NB4 (cell line): ENCODE measurements around the gene AKR1C1.

Experiments
- DNase-seq: peaks from one replicate; pipeline ENCODE4 v3.0.0; 2010; ENCODE audit warnings: low read depth
- H3K4me3 ChIP-seq: one replicate; pipeline ENCODE4 v1.5.1; 2011; ENCODE audit warnings: mild to moderate bottlenecking, low read depth, low read length, moderate library complexity
- MYC ChIP-seq: IDR thresholded peaks from 2 replicates; pipeline ENCODE4 v1.6.1; 2011; ENCODE audit warnings: low read depth, low read length
- POLR2A ChIP-seq: IDR thresholded peaks from 2 replicates; pipeline ENCODE4 v1.6.1; 2011; ENCODE audit warnings: mild to moderate bottlenecking; ENCODE audit not compliant: insufficient read length; ENCODE audit errors: extremely low read depth
- TF ChIP-seq, protein P1 (sequence below): IDR thresholded peaks from one replicate; pipeline ENCODE4 v1.5.1; 2012; ENCODE audit warnings: low read depth, low read length
- TF ChIP-seq, protein P2 (sequence below): IDR thresholded peaks from 2 replicates; pipeline ENCODE4 v1.6.1; 2011; ENCODE audit warnings: low read depth, low read length

Gene AKR1C1

DNA sequence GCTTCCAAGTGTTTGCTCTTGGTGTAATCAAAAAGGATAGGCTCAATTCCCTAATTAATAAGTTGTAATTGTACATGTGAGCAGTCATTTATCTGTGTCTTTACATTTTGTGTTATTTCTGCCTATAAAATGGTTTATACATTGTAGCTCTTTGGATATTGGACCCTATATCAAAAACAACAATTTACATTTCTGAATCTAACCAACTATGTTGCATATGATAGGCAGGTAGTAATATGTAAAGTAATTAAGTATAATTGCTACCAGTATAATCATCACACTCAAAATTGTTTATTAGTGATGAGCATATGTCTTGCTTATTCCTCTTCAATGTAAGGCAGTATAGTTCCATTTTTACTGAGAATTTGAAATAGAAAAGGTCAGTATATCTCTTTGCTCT is 13.8 kb downstream of the AKR1C1 start:
- DNase-seq = no peak
- H3K4me3 ChIP-seq = no peak overlapping the region
- TF ChIP-seq POLR2A = no peak
- TF ChIP-seq, protein P1, sequence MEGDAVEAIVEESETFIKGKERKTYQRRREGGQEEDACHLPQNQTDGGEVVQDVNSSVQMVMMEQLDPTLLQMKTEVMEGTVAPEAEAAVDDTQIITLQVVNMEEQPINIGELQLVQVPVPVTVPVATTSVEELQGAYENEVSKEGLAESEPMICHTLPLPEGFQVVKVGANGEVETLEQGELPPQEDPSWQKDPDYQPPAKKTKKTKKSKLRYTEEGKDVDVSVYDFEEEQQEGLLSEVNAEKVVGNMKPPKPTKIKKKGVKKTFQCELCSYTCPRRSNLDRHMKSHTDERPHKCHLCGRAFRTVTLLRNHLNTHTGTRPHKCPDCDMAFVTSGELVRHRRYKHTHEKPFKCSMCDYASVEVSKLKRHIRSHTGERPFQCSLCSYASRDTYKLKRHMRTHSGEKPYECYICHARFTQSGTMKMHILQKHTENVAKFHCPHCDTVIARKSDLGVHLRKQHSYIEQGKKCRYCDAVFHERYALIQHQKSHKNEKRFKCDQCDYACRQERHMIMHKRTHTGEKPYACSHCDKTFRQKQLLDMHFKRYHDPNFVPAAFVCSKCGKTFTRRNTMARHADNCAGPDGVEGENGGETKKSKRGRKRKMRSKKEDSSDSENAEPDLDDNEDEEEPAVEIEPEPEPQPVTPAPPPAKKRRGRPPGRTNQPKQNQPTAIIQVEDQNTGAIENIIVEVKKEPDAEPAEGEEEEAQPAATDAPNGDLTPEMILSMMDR = no peak
- TF ChIP-seq, protein P2, sequence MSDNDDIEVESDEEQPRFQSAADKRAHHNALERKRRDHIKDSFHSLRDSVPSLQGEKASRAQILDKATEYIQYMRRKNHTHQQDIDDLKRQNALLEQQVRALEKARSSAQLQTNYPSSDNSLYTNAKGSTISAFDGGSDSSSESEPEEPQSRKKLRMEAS = no peak
- no peak for TF ChIP-seq MYC

DNA sequence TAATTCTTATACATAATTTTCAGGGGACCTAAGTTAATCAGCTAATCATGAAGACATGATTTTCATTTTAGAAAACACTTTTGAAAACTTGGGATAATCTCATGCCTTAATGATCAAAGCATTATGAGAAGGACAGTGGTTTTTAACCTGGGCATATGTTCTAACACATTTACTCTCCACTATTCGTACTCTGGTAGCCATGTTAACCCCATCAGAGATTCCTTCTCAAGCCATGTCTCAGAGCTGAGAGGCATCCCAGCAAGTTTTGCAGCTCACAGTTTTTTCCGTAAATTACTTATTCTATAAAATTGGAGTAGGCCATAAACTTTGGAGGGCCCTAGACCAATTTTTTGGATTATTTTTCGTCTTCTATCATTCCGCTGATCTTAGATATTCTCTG is 15.7 kb downstream of the AKR1C1 start:
- no peak for DNase-seq
- TF ChIP-seq, protein P1 = no peak
- TF ChIP-seq MYC (no peak), POLR2A (no peak)
- TF ChIP-seq, protein P2 = no peak
- H3K4me3 ChIP-seq = no peak overlapping the region

DNA sequence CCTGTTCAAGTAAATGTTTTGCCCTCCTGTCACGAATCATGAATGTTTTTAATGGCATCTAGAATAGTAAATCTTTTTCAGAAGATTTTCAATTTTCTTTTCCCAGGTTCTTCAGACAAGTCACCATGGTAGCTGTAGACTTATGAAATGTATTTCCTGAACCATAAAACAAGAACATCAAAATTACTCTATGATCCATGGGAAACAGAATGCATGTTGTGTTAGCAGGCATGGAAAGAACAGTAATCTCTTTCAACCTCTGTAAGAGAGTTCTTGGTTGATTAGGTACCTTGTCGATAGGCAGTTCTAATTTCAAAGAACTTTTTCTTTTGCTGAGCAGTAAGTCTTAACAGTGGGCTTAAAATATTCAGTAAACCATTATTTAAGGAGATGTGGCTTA is 17.6 kb downstream of the AKR1C1 start:
- TF ChIP-seq, protein P2 = no peak
- TF ChIP-seq POLR2A (no peak), MYC (no peak)
- TF ChIP-seq, protein P1 = no peak
- DNase-seq = no peak

DNA sequence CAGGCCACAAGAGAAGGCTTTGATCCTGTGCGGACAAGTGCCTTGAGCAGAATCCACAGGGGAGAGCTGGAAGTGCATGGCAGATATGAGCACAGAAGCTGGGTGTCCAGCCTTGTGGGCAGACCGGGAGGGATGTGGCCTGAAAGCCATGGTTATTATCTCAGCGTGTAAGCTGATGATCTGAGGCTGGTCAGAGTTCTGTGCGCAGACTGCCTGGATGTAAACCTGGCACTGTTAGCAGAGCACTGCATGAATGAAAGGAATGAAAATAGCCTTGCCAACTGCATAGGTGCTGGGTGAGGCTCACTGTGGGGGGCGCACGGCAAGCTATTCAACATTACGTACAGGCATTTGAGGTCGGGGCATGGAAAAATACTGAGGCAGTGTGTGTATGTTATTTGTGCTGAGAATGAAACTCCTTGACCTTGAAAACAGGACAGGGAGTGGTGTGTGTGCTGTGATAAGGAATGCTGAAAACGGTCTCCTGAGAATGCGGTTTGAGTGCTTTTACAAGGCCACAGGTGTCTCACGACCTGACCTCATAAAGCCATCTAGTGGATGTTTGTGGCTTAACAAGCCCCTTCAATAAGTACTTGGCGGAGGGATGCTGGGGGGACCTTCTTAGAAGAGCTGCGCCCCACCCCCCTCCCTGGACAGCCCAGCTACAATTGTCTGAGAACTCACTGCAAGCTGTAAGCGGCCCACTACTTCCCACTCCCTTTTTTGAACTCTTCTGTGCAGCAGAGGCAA is 18.7 kb downstream of the AKR1C1 start:
- H3K4me3 ChIP-seq = no peak overlapping the region
- peak; percentile 19 for DNase-seq
- TF ChIP-seq POLR2A (no peak), MYC (no peak)
- TF ChIP-seq, protein P2 = no peak
- TF ChIP-seq, protein P1 = peak; percentile 16

More for the DNA sequence above, 17.6 kb downstream of the AKR1C1 start:
- no peak overlapping the region for H3K4me3 ChIP-seq

DNA sequence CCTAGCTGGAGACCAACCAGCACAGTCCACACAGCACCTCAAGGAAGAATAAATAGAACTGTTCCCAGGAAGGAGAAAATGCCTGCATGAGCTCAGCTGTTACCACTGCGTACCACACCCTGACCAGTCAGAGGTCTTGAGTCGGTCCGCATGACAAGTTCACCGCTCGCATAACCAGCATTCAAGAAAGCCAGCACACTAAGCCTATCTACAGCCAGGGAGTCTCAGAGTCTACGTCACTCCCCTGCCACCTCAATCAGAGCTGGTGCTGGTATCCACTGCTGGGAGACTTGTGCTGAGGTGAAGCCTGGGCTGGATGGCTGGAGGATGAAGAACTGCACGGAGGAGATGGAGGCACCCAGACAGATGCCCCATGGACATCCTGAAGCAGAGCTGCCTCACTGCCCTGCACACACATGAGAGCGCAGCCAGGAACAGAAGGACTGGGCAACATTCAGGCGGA is 19.6 kb downstream of the AKR1C1 start:
- no peak for DNase-seq
- no peak overlapping the region for H3K4me3 ChIP-seq
- TF ChIP-seq POLR2A = no peak
- TF ChIP-seq, protein P1 = no peak
- TF ChIP-seq MYC = no peak
